PC-9 (cell line): ENCODE measurements around the gene CFAP46. TPM values are rescaled to one million over a fixed set of nuclear protein-coding genes. Genes with fewer than 3 reads are reported as not detected.

ENCODE experiments used
- BruUV-seq: library from RNA; stranded (reverse); fragments of 400-500 nt; replicated peaks from 2 replicates; lab custom pipeline; 2021; lab: Mats Ljungman, UMichigan
- CTCF ChIA-PET: fragments of 300-600 bp; sonication (Branson Sonifier 250); formaldehyde crosslinking; loops from one replicate; lab custom pipeline; 2022; ENCODE audit warnings: antibody characterized with exemption; lab: Charles Lee
- POLR2A ChIA-PET: fragments of 300-600 bp; sonication (Branson Sonifier 250); formaldehyde crosslinking; loops from one replicate; lab custom pipeline; 2022; ENCODE audit warnings: antibody characterized with exemption; ENCODE audit not compliant: unreplicated experiment; lab: Charles Lee
- DNase-seq, 2 experiments: peaks; one replicate each; pipeline versions ENCODE4 v3.0.0 to v3.0.0-alpha.2; 2015 to 2022; ENCODE audit warnings: mixed read lengths in 1 of 2
- H2AFZ ChIP-seq: fragments of 200-600 bp; sonication (generic); 2 replicates; pipeline ENCODE4 v1.8.1; 2017; ENCODE audit warnings: antibody characterized with exemption
- H3F3A ChIP-seq: fragments of 200-600 bp; sonication (generic); 2 replicates; pipeline ENCODE4 v1.8.1; 2017; ENCODE audit warnings: antibody characterized with exemption, mild to moderate bottlenecking, low read depth; ENCODE audit not compliant: insufficient read depth
- H3K27ac ChIP-seq: fragments of 200-600 bp; sonication (generic); 2 replicates; pipeline ENCODE4 v1.6.1; 2016; ENCODE audit warnings: mixed run types
- H3K27me3 ChIP-seq: fragments of 200-600 bp; sonication (generic); 2 replicates; pipeline ENCODE4 v1.6.1; 2016; ENCODE audit warnings: low read depth, mixed run types; ENCODE audit not compliant: insufficient read depth
- H3K36me3 ChIP-seq: fragments of 200-600 bp; sonication (generic); 2 replicates; pipeline ENCODE4 v1.6.1; 2016; ENCODE audit warnings: low read depth, mixed run types
- H3K4me1 ChIP-seq: fragments of 200-600 bp; sonication (generic); replicated peaks from 2 replicates; pipeline ENCODE4 v1.6.1; 2016; ENCODE audit warnings: mixed run types; ENCODE audit not compliant: insufficient read depth
- H3K4me2 ChIP-seq: fragments of 200-600 bp; sonication (generic); 2 replicates; pipeline ENCODE4 v1.6.1; 2017; ENCODE audit warnings: mixed run types
- H3K4me3 ChIP-seq: fragments of 200-600 bp; sonication (generic); 2 replicates; pipeline ENCODE4 v1.6.1; 2016; ENCODE audit warnings: mixed run types
- H3K79me2 ChIP-seq: fragments of 200-600 bp; sonication (generic); 2 replicates; pipeline ENCODE4 v1.6.1; 2017; ENCODE audit warnings: low read depth, mixed run types
- H3K9me2 ChIP-seq: fragments of 200-600 bp; sonication (generic); 2 replicates; pipeline ENCODE4 v1.8.1; 2017; ENCODE audit warnings: mild to moderate bottlenecking; ENCODE audit not compliant: insufficient read depth
- H3K9me3 ChIP-seq: fragments of 200-600 bp; sonication (generic); 2 replicates; pipeline ENCODE4 v1.8.1; 2016; ENCODE audit warnings: low read depth; ENCODE audit not compliant: insufficient read depth
- H4K20me1 ChIP-seq: fragments of 200-600 bp; sonication (generic); 2 replicates; pipeline ENCODE4 v1.8.1; 2017; ENCODE audit not compliant: insufficient read depth
- CTCF ChIP-seq: fragments of 200-600 bp; sonication (generic); conservative IDR thresholded peaks from 2 replicates; pipeline ENCODE4 v1.6.1; 2017; ENCODE audit warnings: mixed run types, antibody characterized with exemption, mild to moderate bottlenecking, moderate library complexity
- EZH2 ChIP-seq: fragments of 200-600 bp; sonication (generic); IDR thresholded peaks from 2 replicates; pipeline ENCODE4 v1.8.0; 2017; ENCODE audit warnings: antibody characterized with exemption, low read depth
- intact Hi-C: fragments of 100-400 bp; cut with micrococcal nuclease; formaldehyde crosslinking; loops from one replicate; pipeline ENCODE4 v1.10.0; 2022; ENCODE audit not compliant: unreplicated experiment
- total RNA-seq: library from RNA; stranded (reverse); gene quantifications from 2 replicates; pipeline ENCODE4 v1.2.3, GENCODE V29; 2021

CFAP46 gene
- total RNA-seq, 1 experiment from 2014 or later = not detected

GRCh38 chr10:132788180-132788830 lies 154.1 kb downstream of the CFAP46 start:
- intact Hi-C loops = no loop called here
- CTCF ChIA-PET = no interaction called here

GRCh38 chr10:132787495-132788179 lies 154.7 kb downstream of the CFAP46 start:
- H3K27me3 ChIP-seq = no peaks in the 10 kb centered on the region
- ChIA-PET POLR2A (no interaction called here), CTCF (no interaction called here)
- no peaks in the 10 kb centered on the region for H3K79me2 ChIP-seq
- no peaks in the 10 kb centered on the region for H3K9me2 ChIP-seq
- no peak for DNase-seq
- TF ChIP-seq EZH2 = no peak
- no peak for TF ChIP-seq CTCF
- H3F3A ChIP-seq = no peaks in the 10 kb centered on the region
- intact Hi-C loops = no loop called here
- no peaks in the 10 kb centered on the region for H3K36me3 ChIP-seq
- no peak overlapping the region for H3K4me2 ChIP-seq
- no peak overlapping the region for H2AFZ ChIP-seq
- no peaks in the 10 kb centered on the region for H4K20me1 ChIP-seq
- BruUV-seq = no TSS peak
- no peaks in the 10 kb centered on the region for H3K4me1 ChIP-seq
- no peak overlapping the region for H3K27ac ChIP-seq
- H3K9me3 ChIP-seq = no peaks in the 10 kb centered on the region
- no peak overlapping the region for H3K4me3 ChIP-seq

More at GRCh38 chr10:132788180-132788830, 154.1 kb downstream of the CFAP46 start:
- H3K9me2 ChIP-seq = no peaks in the 10 kb centered on the region
- H3K27me3 ChIP-seq = no peaks in the 10 kb centered on the region
- no peaks in the 10 kb centered on the region for H3K4me1 ChIP-seq
- H3K79me2 ChIP-seq = no peaks in the 10 kb centered on the region
- H3K9me3 ChIP-seq = no peaks in the 10 kb centered on the region
- H4K20me1 ChIP-seq = no peaks in the 10 kb centered on the region
- H2AFZ ChIP-seq = no peak overlapping the region
- TF ChIP-seq CTCF (no peak), EZH2 (no peak)
- POLR2A ChIA-PET = no interaction called here
- no peaks in the 10 kb centered on the region for H3F3A ChIP-seq
- H3K4me2 ChIP-seq = no peak overlapping the region
- no peak for DNase-seq
- no peaks in the 10 kb centered on the region for H3K36me3 ChIP-seq
- BruUV-seq = no TSS peak
- H3K4me3 ChIP-seq = no peak overlapping the region
- H3K27ac ChIP-seq = no peak overlapping the region

GRCh38 chr10:132786884-132787494 lies 155.4 kb downstream of the CFAP46 start:
- H3K36me3 ChIP-seq = no peaks in the 10 kb centered on the region
- H3F3A ChIP-seq = no peaks in the 10 kb centered on the region
- ChIA-PET POLR2A (no interaction called here), CTCF (no interaction called here)
- TF ChIP-seq CTCF (no peak), EZH2 (no peak)
- no peaks in the 10 kb centered on the region for H3K9me2 ChIP-seq
- no peaks in the 10 kb centered on the region for H3K4me1 ChIP-seq
- DNase-seq = no peak
- no peak overlapping the region for H2AFZ ChIP-seq
- no peaks in the 10 kb centered on the region for H3K27me3 ChIP-seq
- BruUV-seq = no TSS peak
- no peaks in the 10 kb centered on the region for H3K79me2 ChIP-seq
- no peak overlapping the region for H3K4me2 ChIP-seq
- H3K4me3 ChIP-seq = no peak overlapping the region
- intact Hi-C loops = no loop called here
- no peaks in the 10 kb centered on the region for H3K9me3 ChIP-seq
- H3K27ac ChIP-seq = no peak overlapping the region
- no peaks in the 10 kb centered on the region for H4K20me1 ChIP-seq
